Measurements from ENCODE around the gene ZNF75A.

ZNF75A gene

DNA sequence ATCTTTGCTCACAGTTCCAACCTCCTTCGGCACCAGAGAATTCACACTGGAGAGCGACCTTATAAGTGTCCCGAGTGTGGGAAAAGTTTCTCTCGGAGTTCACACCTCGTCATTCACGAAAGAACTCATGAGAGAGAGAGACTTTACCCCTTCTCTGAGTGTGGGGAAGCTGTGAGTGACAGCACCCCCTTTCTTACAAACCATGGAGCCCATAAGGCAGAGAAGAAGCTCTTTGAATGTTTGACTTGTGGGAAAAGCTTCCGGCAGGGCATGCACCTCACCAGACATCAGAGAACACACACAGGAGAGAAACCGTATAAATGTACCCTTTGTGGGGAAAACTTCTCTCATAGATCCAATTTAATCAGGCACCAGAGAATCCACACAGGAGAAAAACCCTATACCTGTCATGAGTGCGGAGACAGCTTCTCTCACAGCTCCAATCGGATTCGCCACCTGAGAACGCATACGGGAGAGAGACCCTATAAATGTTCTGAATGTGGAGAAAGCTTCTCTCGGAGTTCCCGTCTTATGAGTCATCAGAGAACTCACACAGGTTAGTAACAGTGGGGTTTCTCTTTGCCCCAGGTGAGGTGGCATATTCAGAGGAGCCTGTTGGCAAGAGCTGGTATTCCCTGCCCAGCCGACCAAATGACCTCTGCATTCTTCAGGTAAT, 15.2 kb upstream of the ZNF75A start:
- DNase-seq (ENCODE audit: low read depth): no peak

- DNase-seq (ENCODE audit: low read depth): no peak
Measured at GRCh38 chr16:3292604-3293003, 12.7 kb upstream of the ZNF75A start.

- no peak for DNase-seq (ENCODE audit: low read depth)
Measured at GRCh38 chr16:3295209-3295608, 10.1 kb upstream of the ZNF75A start.

DNA sequence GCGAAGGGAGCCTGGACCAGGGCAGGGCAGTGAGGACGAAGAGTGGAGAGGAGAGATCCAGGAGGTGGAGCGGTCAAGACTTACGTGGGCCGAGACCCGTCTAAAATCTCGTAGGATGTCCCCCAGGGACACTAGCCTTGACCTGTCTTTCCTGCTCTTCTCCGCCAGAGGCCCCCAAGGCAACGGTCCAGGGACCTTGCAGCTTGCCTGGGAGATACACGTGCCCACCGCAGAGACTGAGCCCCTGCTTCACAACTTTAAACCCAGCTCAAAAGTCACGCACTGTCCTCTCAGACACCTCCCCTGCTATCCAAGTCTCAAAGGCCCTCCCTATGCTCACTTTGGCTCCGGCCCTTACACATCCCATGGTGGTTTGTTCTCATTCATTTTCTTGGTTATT, 9.5 kb upstream of the ZNF75A start:
- no peak for DNase-seq (ENCODE audit: low read depth)

DNA sequence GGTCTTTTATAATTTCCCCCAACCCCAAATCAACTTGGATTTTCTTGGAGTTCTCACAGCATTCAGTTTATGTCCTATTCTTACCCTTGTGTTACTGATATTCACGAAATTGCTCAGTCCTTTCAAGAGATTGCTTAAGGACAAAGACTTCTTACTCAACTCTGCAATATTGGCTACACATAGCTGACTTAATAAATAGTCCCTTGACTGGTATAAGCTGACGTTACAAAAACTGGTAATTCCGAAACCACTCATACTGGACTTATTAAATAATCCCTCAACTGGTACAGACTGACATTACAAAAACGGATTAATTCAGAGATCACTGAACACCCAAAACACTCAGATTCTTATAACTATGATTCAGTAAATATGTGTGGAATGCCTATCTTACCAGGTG, 927 bp upstream of the ZNF75A start:
- no peak for DNase-seq (ENCODE audit: low read depth)

DNA sequence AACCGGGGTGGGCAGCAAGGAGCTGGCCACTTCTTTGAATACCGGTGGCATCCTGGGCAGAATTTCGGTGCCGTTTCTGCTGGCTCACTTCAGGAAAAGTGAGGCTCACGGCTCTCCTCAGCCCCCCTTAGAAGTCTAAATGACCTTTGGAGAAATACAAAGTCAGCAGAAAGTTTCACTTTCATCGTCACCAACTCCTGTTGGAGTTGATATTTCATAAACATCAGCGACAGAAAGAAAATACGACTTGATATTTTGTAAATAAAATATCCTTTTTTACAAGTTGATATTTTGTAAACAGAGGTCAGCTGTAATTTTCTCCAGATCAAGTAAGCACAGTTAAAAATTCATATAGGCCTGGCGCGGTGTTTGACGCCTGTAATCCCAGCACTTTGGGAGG, 781 bp downstream of the ZNF75A start:
- DNase-seq (ENCODE audit: low read depth): no peak

DNA sequence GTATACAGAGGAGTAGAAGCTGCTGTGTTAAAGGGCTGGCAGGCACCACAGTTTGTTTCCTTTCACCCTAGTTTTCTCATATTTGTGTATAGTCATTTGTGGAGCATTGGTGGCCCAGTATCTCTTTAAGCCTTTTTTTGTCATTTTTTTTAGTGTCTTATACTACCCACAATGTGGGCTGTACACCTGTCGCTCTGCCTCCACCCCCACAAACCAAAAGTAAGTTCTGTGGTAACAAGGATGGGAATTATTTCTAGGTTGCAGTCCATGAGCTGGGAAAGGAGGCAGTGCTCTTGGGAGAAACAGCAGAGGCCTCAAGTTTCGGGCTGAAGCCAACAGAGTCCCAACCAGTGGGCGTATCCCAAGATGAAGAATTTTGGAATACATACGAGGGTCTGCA, 6.2 kb downstream of the ZNF75A start:
- no peak for DNase-seq (ENCODE audit: low read depth)

DNA sequence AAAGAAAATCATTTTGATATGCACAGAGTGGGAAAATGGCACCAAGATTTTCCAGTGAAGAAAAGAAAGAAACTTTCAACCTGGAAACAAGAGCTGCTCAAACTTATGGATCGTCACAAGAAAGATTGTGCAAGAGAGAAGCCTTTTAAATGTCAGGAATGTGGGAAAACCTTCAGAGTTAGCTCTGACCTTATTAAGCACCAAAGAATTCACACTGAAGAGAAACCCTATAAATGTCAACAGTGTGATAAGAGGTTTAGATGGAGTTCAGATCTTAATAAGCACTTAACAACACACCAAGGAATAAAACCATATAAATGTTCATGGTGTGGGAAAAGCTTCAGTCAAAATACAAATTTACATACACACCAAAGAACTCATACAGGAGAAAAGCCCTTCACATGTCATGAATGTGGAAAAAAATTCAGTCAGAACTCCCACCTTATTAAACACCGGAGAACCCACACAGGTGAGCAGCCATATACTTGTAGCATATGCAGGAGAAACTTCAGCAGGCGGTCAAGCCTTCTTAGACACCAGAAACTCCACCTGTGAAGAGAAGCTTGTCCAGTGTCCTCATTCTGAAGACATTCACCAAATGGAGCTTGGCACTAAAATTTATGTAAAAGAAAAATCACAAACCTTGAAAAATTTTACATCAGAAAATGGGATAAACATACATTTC, 12.2 kb downstream of the ZNF75A start:
- DNase-seq (ENCODE audit: low read depth): no peak

GRCh38 chr16:3321816-3322215, 16.5 kb downstream of the ZNF75A start:
- no peak for DNase-seq (ENCODE audit: low read depth)

- DNase-seq (ENCODE audit: low read depth): no peak
Measured at GRCh38 chr16:3327514-3327913, 22.2 kb downstream of the ZNF75A start.

- DNase-seq (ENCODE audit: low read depth): no peak
Measured at GRCh38 chr16:3328104-3328503, 22.8 kb downstream of the ZNF75A start.

DNA sequence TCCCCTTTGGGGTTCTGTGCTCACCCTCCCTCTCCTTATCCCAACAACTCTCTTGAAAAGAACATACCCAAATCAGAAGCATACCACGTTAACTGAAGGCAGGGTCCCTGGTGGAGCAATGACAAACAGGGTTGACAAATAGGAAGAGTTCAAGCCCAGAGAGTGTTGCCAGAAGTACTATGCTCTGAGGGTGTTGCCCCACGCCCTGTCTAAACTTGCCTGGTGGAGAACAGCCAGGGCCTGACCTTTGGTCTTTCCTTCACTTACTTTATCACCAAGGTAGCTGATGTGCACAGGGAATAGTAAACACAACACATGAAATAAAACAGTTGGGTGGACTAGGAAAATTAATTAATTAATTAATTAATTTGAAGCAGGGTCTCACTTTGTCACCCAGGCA, 23.3 kb downstream of the ZNF75A start:
- no peak for DNase-seq (ENCODE audit: low read depth)

DNA sequence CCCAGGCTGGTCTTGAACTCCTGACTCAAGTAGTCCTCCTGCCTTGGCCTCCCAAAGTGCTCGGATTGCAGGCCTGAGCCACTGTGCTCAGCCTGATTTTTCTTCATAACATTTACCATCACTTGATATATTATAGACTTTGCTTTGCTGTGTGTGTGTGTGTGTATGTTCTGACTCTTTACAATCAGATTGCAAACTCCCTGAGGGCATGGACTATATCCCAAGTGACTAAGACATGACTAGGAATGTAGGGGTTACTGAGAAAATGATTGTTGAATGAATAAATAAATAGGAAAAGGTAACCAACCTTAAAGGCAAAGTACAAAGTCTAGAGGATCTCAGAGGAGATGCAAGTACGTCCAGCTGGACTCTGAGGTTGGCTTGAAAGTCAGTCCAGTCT, 40.7 kb downstream of the ZNF75A start:
- DNase-seq (ENCODE audit: low read depth): no peak

- no peak for DNase-seq (ENCODE audit: low read depth)
Measured at GRCh38 chr16:3347586-3347985, 42.3 kb downstream of the ZNF75A start.

DNA sequence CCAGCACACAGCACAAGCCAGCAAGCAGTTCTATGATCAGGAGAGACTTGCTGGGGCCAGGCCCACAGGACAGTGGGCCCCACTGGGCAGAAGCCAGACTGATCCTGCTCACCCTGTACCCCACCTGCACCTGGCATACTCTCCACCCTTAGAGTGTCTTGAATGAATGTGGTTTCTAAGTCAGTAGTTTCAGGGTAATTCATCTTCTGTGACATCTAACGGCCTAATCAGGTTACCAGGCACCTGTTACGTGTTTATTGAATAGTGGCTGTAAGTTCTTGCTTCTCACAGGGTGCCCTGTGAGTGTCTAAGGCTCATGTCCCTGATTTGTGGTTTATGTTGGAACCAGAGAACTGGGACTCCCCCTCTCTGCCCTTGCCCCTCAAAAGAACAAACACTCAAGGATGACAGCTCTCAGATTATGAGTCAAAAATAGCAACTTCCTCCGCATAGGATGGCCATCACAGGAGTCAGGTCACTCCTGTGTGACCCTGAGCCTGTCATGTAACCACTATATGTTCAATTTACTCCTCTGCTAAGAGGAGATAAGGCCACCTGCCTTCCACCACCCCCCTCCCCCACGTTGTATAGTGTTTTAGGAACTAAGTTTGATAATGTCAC, 43.4 kb downstream of the ZNF75A start:
- DNase-seq (ENCODE audit: low read depth): no peak

DNA sequence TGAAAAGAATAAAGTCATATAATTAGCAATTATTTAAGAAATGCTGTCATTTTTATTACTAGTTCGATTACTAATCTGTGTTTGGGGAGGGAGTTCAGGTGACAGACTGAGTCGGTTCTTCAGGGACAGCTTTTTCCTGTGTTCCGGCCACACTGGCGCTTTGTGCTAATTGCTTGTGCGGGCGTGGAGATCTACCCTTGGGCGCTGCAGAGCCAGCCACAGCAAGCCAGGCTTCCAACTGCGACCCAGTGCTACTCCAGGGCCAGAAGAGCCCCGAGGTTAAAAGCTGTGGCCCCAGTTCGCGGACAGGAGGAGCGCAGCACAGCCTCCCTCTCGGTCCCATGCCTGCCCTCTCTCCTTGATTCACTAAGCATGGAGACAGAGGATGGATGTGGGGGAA, 43.9 kb downstream of the ZNF75A start:
- no peak for DNase-seq (ENCODE audit: low read depth)

GRCh38 chr16:3355589-3355988, 50.3 kb downstream of the ZNF75A start, which contains the start of gene OR2C1:
Gene OR2C1, plus strand, starts transcription at chr16:3355889. Its CDS starts 52 bp downstream, at chr16:3355941.
- DNase-seq (ENCODE audit: low read depth): no peak

GRCh38 chr16:3356118-3356517, 50.8 kb downstream of the ZNF75A start:
- no peak for DNase-seq (ENCODE audit: low read depth)

DNA sequence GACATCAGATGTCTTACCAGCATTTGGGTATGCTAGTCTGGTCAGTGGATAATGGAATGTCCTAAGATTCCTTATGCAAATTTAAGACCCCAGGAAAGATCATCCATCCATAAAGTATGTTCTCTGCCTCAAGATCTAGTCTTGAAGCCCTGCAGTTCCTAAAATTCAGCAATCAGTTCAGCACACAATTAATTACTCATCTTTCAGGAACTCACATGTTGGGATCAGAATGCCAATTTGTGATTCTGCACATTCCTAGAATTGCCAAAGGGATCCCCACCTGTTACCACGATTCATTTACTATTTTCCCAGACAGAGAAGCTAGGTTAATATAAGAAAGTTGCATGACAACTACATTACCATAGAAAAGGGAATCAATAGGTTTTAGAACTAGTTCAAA, 53.6 kb downstream of the ZNF75A start:
- no peak for DNase-seq (ENCODE audit: low read depth)

DNA sequence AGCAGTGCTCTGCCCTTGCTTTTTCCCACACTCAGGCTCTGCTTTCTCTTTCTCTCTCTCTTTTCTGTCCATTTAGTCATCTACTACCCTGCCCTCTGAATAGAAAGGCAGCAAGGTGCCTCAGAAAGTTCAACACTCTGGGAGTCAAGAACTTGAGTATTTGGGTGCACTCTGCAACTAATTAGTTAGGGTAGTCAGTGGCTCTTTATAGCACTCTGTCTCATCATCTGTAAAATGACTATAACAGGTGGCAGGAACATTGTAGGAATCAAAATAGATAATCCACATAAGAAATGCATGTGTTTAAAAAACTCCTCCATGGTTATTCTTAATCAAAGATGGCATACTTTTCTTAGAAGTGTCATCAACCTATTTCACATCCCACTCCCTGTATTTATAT, 57.6 kb downstream of the ZNF75A start:
- DNase-seq (ENCODE audit: low read depth): no peak

GRCh38 chr16:3363793-3364192, 58.5 kb downstream of the ZNF75A start:
- no peak for DNase-seq (ENCODE audit: low read depth)

GRCh38 chr16:3364774-3365427, 59.6 kb downstream of the ZNF75A start:
- DNase-seq (ENCODE audit: low read depth): peak; percentile 73

All from stimulated activated CD8-positive, alpha-beta memory T cell treated with anti-CD3 and anti-CD28 coated beads, Interleukin-12 subunit alpha, Interleukin-12 subunit beta, amount 100 ng/mL, for 4 hours (primary cell).